ENCODE measurements around the gene RNF157.
"Not testable (repeated sequence)": the region's sequence is repeated elsewhere in the genome, so short reads cannot be mapped to it uniquely, and the experiment has no call there.

Gene RNF157

GRCh38 chr17:76234354-76234679, 6.0 kb downstream of the RNF157 start:
- DNase-seq (ENCODE audit: low read depth, low spot score) = no peak

GRCh38 chr17:76233588-76234353, 6.5 kb downstream of the RNF157 start:
- no peak for DNase-seq (ENCODE audit: low read depth, low spot score)

- no peak for DNase-seq (ENCODE audit: low read depth, low spot score)
Measured at GRCh38 chr17:76232342-76232741, 8.0 kb downstream of the RNF157 start.

- not testable (repeated sequence) for DNase-seq (ENCODE audit: low read depth, low spot score)
Measured at GRCh38 chr17:76226749-76227148, 13.5 kb downstream of the RNF157 start.

GRCh38 chr17:76225373-76226086, 14.8 kb downstream of the RNF157 start:
- not testable (repeated sequence) for DNase-seq (ENCODE audit: low read depth, low spot score)

GRCh38 chr17:76223802-76224201, 16.5 kb downstream of the RNF157 start:
- no peak for DNase-seq (ENCODE audit: low read depth, low spot score)

- DNase-seq (ENCODE audit: low read depth, low spot score) = no peak
Measured at GRCh38 chr17:76219670-76220383, 20.5 kb downstream of the RNF157 start.

- no peak for DNase-seq (ENCODE audit: low read depth, low spot score)
Measured at GRCh38 chr17:76217081-76217480, 23.2 kb downstream of the RNF157 start.

- DNase-seq (ENCODE audit: low read depth, low spot score) = no peak
Measured at GRCh38 chr17:76213491-76213890, 26.8 kb downstream of the RNF157 start.

- no peak for DNase-seq (ENCODE audit: low read depth, low spot score)
Measured at GRCh38 chr17:76208120-76208519, 32.2 kb downstream of the RNF157 start.

- DNase-seq (ENCODE audit: low read depth, low spot score) = no peak
Measured at GRCh38 chr17:76207275-76208059, 32.8 kb downstream of the RNF157 start.

GRCh38 chr17:76205542-76206144, 34.6 kb downstream of the RNF157 start:
- DNase-seq (ENCODE audit: low read depth, low spot score) = not testable (repeated sequence)

- no peak for DNase-seq (ENCODE audit: low read depth, low spot score)
Measured at GRCh38 chr17:76204277-76204676, 36.0 kb downstream of the RNF157 start.

GRCh38 chr17:76200354-76200753, 39.9 kb downstream of the RNF157 start:
- DNase-seq (ENCODE audit: low read depth, low spot score) = no peak

GRCh38 chr17:76199469-76199868, 40.8 kb downstream of the RNF157 start:
- peak; percentile 36 for DNase-seq (ENCODE audit: low read depth, low spot score)

- DNase-seq (ENCODE audit: low read depth, low spot score) = no peak
Measured at GRCh38 chr17:76198702-76199101, 41.6 kb downstream of the RNF157 start.

- DNase-seq (ENCODE audit: low read depth, low spot score) = no peak
Measured at GRCh38 chr17:76197911-76198310, 42.4 kb downstream of the RNF157 start.

GRCh38 chr17:76196675-76197074, 43.6 kb downstream of the RNF157 start:
- DNase-seq (ENCODE audit: low read depth, low spot score) = no peak

GRCh38 chr17:76195281-76196096, 44.8 kb downstream of the RNF157 start:
- no peak for DNase-seq (ENCODE audit: low read depth, low spot score)

- DNase-seq (ENCODE audit: low read depth, low spot score) = no peak
Measured at GRCh38 chr17:76193591-76193990, 46.7 kb downstream of the RNF157 start.
